HG02885 (cell line): Measurements from ENCODE around the gene PRKD1.
"Not testable (repeated sequence)": the region's sequence is repeated elsewhere in the genome, so short reads cannot be mapped to it uniquely, and the experiment has no call there.

Experiments used
- ATAC-seq: cut with Tn5 transposase; IDR thresholded peaks from one replicate; pipeline ENCODE4 v1.9.1; 2021; ENCODE audit warnings: mild to moderate bottlenecking; ENCODE audit not compliant: unreplicated experiment, poor library complexity

Gene PRKD1

GRCh38 chr14:29803045-29803444, 124.6 kb downstream of the PRKD1 start:
- no peak for ATAC-seq

GRCh38 chr14:29802211-29802610, 125.4 kb downstream of the PRKD1 start:
- ATAC-seq: no peak

GRCh38 chr14:29800961-29801360, 126.7 kb downstream of the PRKD1 start:
- ATAC-seq: no peak

- peak; percentile 71 for ATAC-seq
Observed at GRCh38 chr14:29799464-29800095, 128.1 kb downstream of the PRKD1 start.

- no peak for ATAC-seq
Observed at GRCh38 chr14:29798811-29799210, 128.8 kb downstream of the PRKD1 start.

GRCh38 chr14:29798108-29798663, 129.5 kb downstream of the PRKD1 start:
- no peak for ATAC-seq

- ATAC-seq: no peak
Observed at GRCh38 chr14:29796853-29797252, 130.8 kb downstream of the PRKD1 start.

GRCh38 chr14:29789475-29789874, 138.2 kb downstream of the PRKD1 start:
- ATAC-seq: no peak

GRCh38 chr14:29788093-29788492, 139.6 kb downstream of the PRKD1 start:
- no peak for ATAC-seq

- no peak for ATAC-seq
Observed at GRCh38 chr14:29783556-29783955, 144.1 kb downstream of the PRKD1 start.

GRCh38 chr14:29782041-29782440, 145.6 kb downstream of the PRKD1 start:
- no peak for ATAC-seq

GRCh38 chr14:29777142-29777541, 150.5 kb downstream of the PRKD1 start:
- ATAC-seq: not testable (repeated sequence)

GRCh38 chr14:29773990-29774389, 153.7 kb downstream of the PRKD1 start:
- ATAC-seq: no peak

- ATAC-seq: no peak
Observed at GRCh38 chr14:29763342-29763858, 164.2 kb downstream of the PRKD1 start.

GRCh38 chr14:29759521-29760340, 167.9 kb downstream of the PRKD1 start:
- ATAC-seq: peak; percentile 87

GRCh38 chr14:29757711-29758233, 169.9 kb downstream of the PRKD1 start:
- no peak for ATAC-seq

- ATAC-seq: no peak
Observed at GRCh38 chr14:29757188-29757680, 170.4 kb downstream of the PRKD1 start.

GRCh38 chr14:29756019-29756385, 171.6 kb downstream of the PRKD1 start:
- no peak for ATAC-seq

GRCh38 chr14:29755311-29756018, 172.2 kb downstream of the PRKD1 start:
- ATAC-seq: no peak

GRCh38 chr14:29754134-29754533, 173.5 kb downstream of the PRKD1 start:
- no peak for ATAC-seq
